ENCODE results near the gene LRP4. TPM values are rescaled to one million over a fixed set of nuclear protein-coding genes. Genes with fewer than 3 reads are reported as not detected.

LRP4 gene
- polyA plus RNA-seq, 1 donor from 2014 or later, result not detected

GRCh38 chr11:46838501-46838900 is 79.8 kb downstream of the LRP4 start:
- Histone ChIP-seq H3K27ac (ENCODE audit: low read length) (no peak overlapping the region), H3K79me2 (replicated peaks; ENCODE audit: insufficient read depth, low read length) (peaks cover 92% of the 10 kb centered on the region), H3K27me3 (ENCODE audit: insufficient read depth, low read depth, low read length) (no peaks in the 10 kb centered on the region), H3K36me3 (ENCODE audit: insufficient read depth, low read length) (no peaks in the 10 kb centered on the region), H3K9me2 (ENCODE audit: insufficient read depth, low read length) (no peaks in the 10 kb centered on the region), H4K20me1 (ENCODE audit: insufficient read depth) (no peaks in the 10 kb centered on the region), H3F3A (ENCODE audit: insufficient read depth, low read length, poor library complexity, severe bottlenecking) (no peaks in the 10 kb centered on the region), H3K9ac (ENCODE audit: low read length) (no peak overlapping the region), H3K4me3 (ENCODE audit: low read length) (no peak overlapping the region), H3K4me2 (ENCODE audit: low read length) (no peak overlapping the region), H3K9me3 (ENCODE audit: low read length) (no peaks in the 10 kb centered on the region), H2AFZ (ENCODE audit: low read depth, low read length) (no peak overlapping the region)
- TF ChIP-seq SMC3 (conservative IDR thresholded peaks at IDR 0.05; ENCODE audit: poor library complexity), result no peak

GRCh38 chr11:46837860-46838259 is 80.5 kb downstream of the LRP4 start:
- Histone ChIP-seq H3K36me3 (ENCODE audit: insufficient read depth, low read length) (no peaks in the 10 kb centered on the region), H3K27ac (ENCODE audit: low read length) (no peak overlapping the region), H2AFZ (ENCODE audit: low read depth, low read length) (no peak overlapping the region), H3K9ac (ENCODE audit: low read length) (no peak overlapping the region), H3K4me3 (ENCODE audit: low read length) (no peak overlapping the region), H3K9me2 (ENCODE audit: insufficient read depth, low read length) (no peaks in the 10 kb centered on the region), H3K27me3 (ENCODE audit: insufficient read depth, low read depth, low read length) (no peaks in the 10 kb centered on the region), H3K4me2 (ENCODE audit: low read length) (no peak overlapping the region), H4K20me1 (ENCODE audit: insufficient read depth) (no peaks in the 10 kb centered on the region), H3F3A (ENCODE audit: insufficient read depth, low read length, poor library complexity, severe bottlenecking) (no peaks in the 10 kb centered on the region), H3K9me3 (ENCODE audit: low read length) (no peaks in the 10 kb centered on the region), H3K79me2 (replicated peaks; ENCODE audit: insufficient read depth, low read length) (peaks cover 86% of the 10 kb centered on the region)
- TF ChIP-seq SMC3 (conservative IDR thresholded peaks at IDR 0.05; ENCODE audit: poor library complexity) (no peak), REST (IDR thresholded peaks at IDR 0.05; ENCODE audit: borderline replicate concordance) (no peak), MXI1 (conservative IDR thresholded peaks at IDR 0.05; ENCODE audit: poor library complexity, severe bottlenecking) (no peak), EP300 (conservative IDR thresholded peaks at IDR 0.05; ENCODE audit: poor library complexity, severe bottlenecking) (no peak), EZH2 (IDR thresholded peaks at IDR 0.05; ENCODE audit: borderline replicate concordance, insufficient read depth, low read length, poor library complexity, severe bottlenecking) (no peak), RAD21 (conservative IDR thresholded peaks at IDR 0.05) (no peak), POLR2AphosphoS5 (IDR thresholded peaks at IDR 0.05) (no peak), CTCF (IDR thresholded peaks at IDR 0.05; ENCODE audit: poor library complexity, severe bottlenecking) (no peak), TAF1 (IDR thresholded peaks at IDR 0.05; ENCODE audit: low read depth) (no peak)

GRCh38 chr11:46836870-46837269 is 81.5 kb downstream of the LRP4 start:
- Histone ChIP-seq H4K20me1 (ENCODE audit: insufficient read depth) (no peaks in the 10 kb centered on the region), H3K27ac (ENCODE audit: low read length) (no peak overlapping the region), H2AFZ (ENCODE audit: low read depth, low read length) (no peak overlapping the region), H3K4me3 (ENCODE audit: low read length) (no peak overlapping the region), H3F3A (ENCODE audit: insufficient read depth, low read length, poor library complexity, severe bottlenecking) (no peaks in the 10 kb centered on the region), H3K79me2 (replicated peaks; ENCODE audit: insufficient read depth, low read length) (peaks cover 88% of the 10 kb centered on the region), H3K36me3 (ENCODE audit: insufficient read depth, low read length) (no peaks in the 10 kb centered on the region), H3K9me2 (ENCODE audit: insufficient read depth, low read length) (no peaks in the 10 kb centered on the region), H3K27me3 (ENCODE audit: insufficient read depth, low read depth, low read length) (no peaks in the 10 kb centered on the region), H3K9me3 (ENCODE audit: low read length) (no peaks in the 10 kb centered on the region), H3K9ac (ENCODE audit: low read length) (no peak overlapping the region), H3K4me2 (ENCODE audit: low read length) (no peak overlapping the region)
- TF ChIP-seq SMC3 (conservative IDR thresholded peaks at IDR 0.05; ENCODE audit: poor library complexity), result no peak
- TF ChIP-seq MXI1 (conservative IDR thresholded peaks at IDR 0.05; ENCODE audit: poor library complexity, severe bottlenecking), result no peak
- TF ChIP-seq POLR2AphosphoS5 (IDR thresholded peaks at IDR 0.05), result no peak
- TF ChIP-seq CTCF (IDR thresholded peaks at IDR 0.05; ENCODE audit: poor library complexity, severe bottlenecking), result no peak
- no peak for TF ChIP-seq EP300 (conservative IDR thresholded peaks at IDR 0.05; ENCODE audit: poor library complexity, severe bottlenecking)
- no peak for TF ChIP-seq RAD21 (conservative IDR thresholded peaks at IDR 0.05)
- no peak for TF ChIP-seq REST (IDR thresholded peaks at IDR 0.05; ENCODE audit: borderline replicate concordance)
- TF ChIP-seq TAF1 (IDR thresholded peaks at IDR 0.05; ENCODE audit: low read depth), result no peak
- no peak for TF ChIP-seq EZH2 (IDR thresholded peaks at IDR 0.05; ENCODE audit: borderline replicate concordance, insufficient read depth, low read length, poor library complexity, severe bottlenecking)
